Measurements from ENCODE around the gene TEX101. TPM values are rescaled to one million over a fixed set of nuclear protein-coding genes. Genes with fewer than 3 reads are reported as not detected.

The TEX101 gene
- total RNA-seq, 1 donor from 2014 or later, result not detected

- DNase-seq, result no peak
Measured at GRCh38 chr19:43447655-43448054, 33.0 kb downstream of the TEX101 start.

GRCh38 chr19:43450545-43450997, 35.9 kb downstream of the TEX101 start:
- no peak for DNase-seq

- DNase-seq, result no peak
Measured at GRCh38 chr19:43452582-43452981, 37.9 kb downstream of the TEX101 start.

GRCh38 chr19:43454031-43454430, 39.3 kb downstream of the TEX101 start:
- DNase-seq, result no peak

- no peak for DNase-seq
Measured at GRCh38 chr19:43455321-43456113, 40.8 kb downstream of the TEX101 start.

- DNase-seq, result no peak
Measured at GRCh38 chr19:43457809-43458208, 43.1 kb downstream of the TEX101 start.

GRCh38 chr19:43460362-43461016, 45.8 kb downstream of the TEX101 start:
- DNase-seq, result no peak

- DNase-seq, result no peak
Measured at GRCh38 chr19:43461303-43461702, 46.6 kb downstream of the TEX101 start.

- DNase-seq, result no peak
Measured at GRCh38 chr19:43462383-43462782, 47.7 kb downstream of the TEX101 start.

- no peak for DNase-seq
Measured at GRCh38 chr19:43462785-43463380, 48.2 kb downstream of the TEX101 start.

GRCh38 chr19:43463381-43464133, 48.9 kb downstream of the TEX101 start:
- peak; percentile 80 for DNase-seq

- no peak for DNase-seq
Measured at GRCh38 chr19:43464134-43464775, 49.6 kb downstream of the TEX101 start.

- DNase-seq, result no peak
Measured at GRCh38 chr19:43465468-43466120, 50.9 kb downstream of the TEX101 start, which contains the start of gene LYPD3. TSS of gene LYPD3 (minus strand) at chr19:43465608. CDS start at chr19:43465571, 37 bp downstream.

- no peak for DNase-seq
Measured at GRCh38 chr19:43466793-43467192, 52.1 kb downstream of the TEX101 start.

- DNase-seq, result no peak
Measured at GRCh38 chr19:43467276-43467675, 52.6 kb downstream of the TEX101 start.

- no peak for DNase-seq
Measured at GRCh38 chr19:43467730-43468129, 53.0 kb downstream of the TEX101 start.

Other genes starting within 250 kb of the TEX101 start
- gene PSG5, start 228.4 kb upstream of the TEX101 start, total RNA-seq, result not detected
- not detected for gene PSG4, start 209.3 kb upstream of the TEX101 start, total RNA-seq
- not detected for gene PSG9, start 145.4 kb upstream of the TEX101 start, total RNA-seq
- gene CD177, start 61.2 kb upstream of the TEX101 start, total RNA-seq, result 2.3 TPM
- gene LYPD3, start 50.7 kb downstream of the TEX101 start, total RNA-seq, result not detected
- 2.8 TPM for gene PHLDB3, start 89.9 kb downstream of the TEX101 start, total RNA-seq
- gene ETHE1, start 112.3 kb downstream of the TEX101 start, total RNA-seq, result 16.8 TPM
- gene ZNF575, start 118.3 kb downstream of the TEX101 start, total RNA-seq, result 0.62 TPM
- gene XRCC1, start 160.6 kb downstream of the TEX101 start, total RNA-seq, result 12.8 TPM
- gene PINLYP, start 160.9 kb downstream of the TEX101 start, total RNA-seq, result 13.3 TPM
- 105 TPM for gene IRGQ, start 181.2 kb downstream of the TEX101 start, total RNA-seq
- 5.1 TPM for gene ZNF576, start 181.7 kb downstream of the TEX101 start, total RNA-seq
- not detected for gene SRRM5, start 197.2 kb downstream of the TEX101 start, total RNA-seq
- gene ZNF428, start 204.7 kb downstream of the TEX101 start, total RNA-seq, result 111 TPM
- 98.4 TPM for gene CADM4, start 225.0 kb downstream of the TEX101 start, total RNA-seq

Measured in occipital lobe (tissue), 2 donors.